HepG2 (cell line): Measurements from ENCODE around the gene UNC93A. TPM values are rescaled to one million over a fixed set of nuclear protein-coding genes. Genes with fewer than 3 reads are reported as not detected.

Source experiments
- ATAC-seq: fragments of 200-7000 bp; cut with Tn5 transposase; 3 replicates; pipeline ENCODE4 v1.9.1; 2020; ENCODE audit warnings: mild to moderate bottlenecking, moderate library complexity
- BruUV-seq: library from RNA; stranded (reverse); fragments of 400-500 nt; replicated peaks from 2 replicates; lab custom pipeline; 2021; lab: Mats Ljungman, UMichigan
- CTCF ChIA-PET: fragments of 300-600 bp; formaldehyde crosslinking; extraction: SDS; loops from one replicate; lab custom pipeline; 2021; ENCODE audit warnings: low total read pairs, inconsistent platforms, low intra/inter-chr PET ratio; lab: Yijun Ruan, JAX
- POLR2A ChIA-PET: fragments of 350-600 bp; sonication (Branson Sonifier 250); formaldehyde crosslinking; loops from one replicate; lab custom pipeline; 2020; ENCODE audit warnings: antibody characterized with exemption, inconsistent platforms; lab: Yijun Ruan, JAX
- DNase-seq: peaks from one replicate; pipeline ENCODE4 v3.0.0-alpha.2; 2015; ENCODE audit warnings: low spot score
- FAIRE-seq: peaks from 3 replicates; lab custom pipeline; 2011; peaks lifted over from hg19 to GRCh38; lab: Jason Lieb, UNC
- H2AFZ ChIP-seq: one replicate; pipeline ENCODE4 v1.6.1; 2011; ENCODE audit warnings: low read length, inconsistent platforms
- H3K27ac ChIP-seq: fragments of 300-600 bp; 3 replicates; pipeline ENCODE4 v1.8.0; 2011; ENCODE audit warnings: mixed run types, mild to moderate bottlenecking, mixed read lengths, low read length, inconsistent platforms; ENCODE audit not compliant: insufficient read depth; ENCODE audit errors: extremely low read length
- H3K27me3 ChIP-seq, 2 experiments: fragments of 200-600 bp in 1 of 2; 2 replicates in 1 of 2; 3 replicates in 1 of 2; pipeline versions ENCODE4 v1.6.0 to v1.8.0; 2011; ENCODE audit warnings: low read length in 2 of 2, mild to moderate bottlenecking in 2 of 2, moderate library complexity in 2 of 2, inconsistent platforms in 1 of 2; ENCODE audit not compliant: insufficient read depth in 2 of 2, control insufficient read depth in 1 of 2
- H3K36me3 ChIP-seq, 2 experiments: fragments of 200-600 bp in 1 of 2; replicated peaks in 1 of 2; 2 replicates in 1 of 2; 3 replicates in 1 of 2; pipeline versions ENCODE4 v1.5.1 to v1.8.0; 2011; ENCODE audit warnings: low read length in 2 of 2, inconsistent platforms in 1 of 2; ENCODE audit not compliant: insufficient read depth in 2 of 2, control insufficient read depth in 1 of 2
- H3K4me1 ChIP-seq: 2 replicates; pipeline ENCODE4 v1.5.1; 2012; ENCODE audit warnings: low read length, inconsistent platforms; ENCODE audit not compliant: insufficient read depth
- H3K4me2 ChIP-seq: 2 replicates; pipeline ENCODE4 v1.6.0; 2011; ENCODE audit warnings: low read depth, low read length, inconsistent platforms
- H3K4me3 ChIP-seq, 3 experiments: fragments of 200-600 bp in 1 of 3; sonication (generic), shearing (Covaris generic) in 1 of 3; replicated peaks in 1 of 3; 2 replicates each; pipeline ENCODE4 v1.5.1; 2011 to 2016; ENCODE audit warnings: low read length in 3 of 3, inconsistent platforms in 2 of 3, low read depth in 2 of 3, mild to moderate bottlenecking in 2 of 3, control low read depth in 1 of 3, mixed read lengths in 1 of 3; ENCODE audit not compliant: insufficient read depth in 1 of 3
- H3K79me2 ChIP-seq: one replicate; pipeline ENCODE4 v1.6.1; 2011; ENCODE audit warnings: low read length, inconsistent platforms; ENCODE audit not compliant: insufficient read depth
- H3K9ac ChIP-seq: 2 replicates; pipeline ENCODE4 v1.6.0; 2011; ENCODE audit warnings: mild to moderate bottlenecking, low read depth, low read length, inconsistent platforms; ENCODE audit not compliant: insufficient read depth
- H3K9me3 ChIP-seq: 2 replicates; pipeline ENCODE4 v1.5.1; 2012; ENCODE audit warnings: mild to moderate bottlenecking, low read length
- H4K20me1 ChIP-seq: 2 replicates; pipeline ENCODE4 v1.6.0; 2011; ENCODE audit warnings: inconsistent platforms, mild to moderate bottlenecking, low read length, moderate library complexity; ENCODE audit not compliant: insufficient read depth
- BHLHE40 ChIP-seq: IDR thresholded peaks from 2 replicates; pipeline ENCODE4 v1.6.1; 2011; ENCODE audit warnings: low read length, improper control_type of control experiment
- CHCHD3 ChIP-seq: sonication (generic); formaldehyde crosslinking; IDR thresholded peaks from 2 replicates; pipeline ENCODE4 v1.8.0; 2022; ENCODE audit warnings: mild to moderate bottlenecking, missing genetic modification reagents, moderate library complexity
- FOSL2 ChIP-seq: sonication (generic); formaldehyde crosslinking; IDR thresholded peaks from 2 replicates; pipeline ENCODE4 v1.4.0; 2020; ENCODE audit warnings: missing genetic modification reagents
- HNRNPL ChIP-seq: fragments of 200-400 bp; formaldehyde crosslinking; IDR thresholded peaks from 2 replicates; pipeline ENCODE4 v1.6.1; 2017; ENCODE audit warnings: mild to moderate bottlenecking, low read depth, low read length
- HOXA3 ChIP-seq: sonication (generic); formaldehyde crosslinking; IDR thresholded peaks from 2 replicates; pipeline ENCODE4 v1.5.0; 2020; ENCODE audit warnings: missing genetic modification reagents
- MIER3 ChIP-seq: IDR thresholded peaks from 2 replicates; pipeline ENCODE4 v1.6.1; 2016; ENCODE audit warnings: missing compliant biosample characterization, borderline replicate concordance
- MTF1 ChIP-seq: sonication (generic); formaldehyde crosslinking; IDR thresholded peaks from 2 replicates; pipeline ENCODE4 v1.5.0; 2020; ENCODE audit warnings: missing genetic modification reagents
- RARA ChIP-seq: IDR thresholded peaks from 2 replicates; pipeline ENCODE4 v1.6.1; 2016; ENCODE audit warnings: missing genetic modification reagents, missing compliant biosample characterization
- ZNF687 ChIP-seq: sonication (generic); formaldehyde crosslinking; IDR thresholded peaks from 2 replicates; pipeline ENCODE4 v1.5.1; 2020; ENCODE audit warnings: mild to moderate bottlenecking, missing genetic modification reagents, moderate library complexity
- WGBS: methylation state at CpG from one replicate; pipeline ENCODE4 v1.1.6; 2017; ENCODE audit warnings: low lambda C conversion rate; 5-methylcytosine and 5-hydroxymethylcytosine counted together
- in situ Hi-C: cut with HindIII; loops from 2 replicates; pipeline ENCODE4 v1.10.0; 2017; ENCODE audit warnings: low pct_unique_long_range_greater_than_20kb; ENCODE audit not compliant: extremely low pct_ligation_motif_present
- intact Hi-C: fragments of 100-400 bp; cut with micrococcal nuclease; formaldehyde crosslinking; loops from one replicate; pipeline ENCODE4 v1.10.0; 2022; ENCODE audit not compliant: unreplicated experiment
- polyA plus RNA-seq, 8 experiments: library from polyadenylated mRNA; depleted of rRNA in 3 of 8; stranded (reverse) in 7 of 8; unstranded in 1 of 8; fragments of >200 nt; fragmentation: Illumina TruSeq in 4 of 8; extraction: Trizol in 4 of 8; gene quantifications; 2 replicates each; pipeline versions ENCODE4 v1.2.1 to v1.2.3, GENCODE V29; 2011 to 2016; ENCODE audit warnings: low read depth in 4 of 8, missing spikeins in 1 of 8, mixed read lengths in 1 of 8; ENCODE audit not compliant: insufficient read depth in 1 of 8
- total RNA-seq, 5 experiments: library from RNA; depleted of rRNA; stranded (reverse); fragments of >200 nt; fragmentation: Illumina TruSeq; extraction: Trizol; gene quantifications; 2 replicates each; pipeline ENCODE4 v1.2.3, GENCODE V29; 2016; ENCODE audit warnings: low read depth in 1 of 5
- TF ChIP-seq, protein P1 (sequence below): sonication (generic); formaldehyde crosslinking; IDR thresholded peaks from 2 replicates; pipeline ENCODE4 v1.4.0; 2020; ENCODE audit warnings: missing genetic modification reagents
- TF ChIP-seq, protein P2 (sequence below): sonication (generic); formaldehyde crosslinking; IDR thresholded peaks from 2 replicates; pipeline ENCODE4 v1.4.0; 2020; ENCODE audit warnings: missing genetic modification reagents

UNC93A gene
- total and polyA plus RNA-seq, 2 of the 13 experiments (the other 11 are each of a cell fraction or from before 2014, with no cell fraction given), result 11.0 to 42.7 TPM

DNA sequence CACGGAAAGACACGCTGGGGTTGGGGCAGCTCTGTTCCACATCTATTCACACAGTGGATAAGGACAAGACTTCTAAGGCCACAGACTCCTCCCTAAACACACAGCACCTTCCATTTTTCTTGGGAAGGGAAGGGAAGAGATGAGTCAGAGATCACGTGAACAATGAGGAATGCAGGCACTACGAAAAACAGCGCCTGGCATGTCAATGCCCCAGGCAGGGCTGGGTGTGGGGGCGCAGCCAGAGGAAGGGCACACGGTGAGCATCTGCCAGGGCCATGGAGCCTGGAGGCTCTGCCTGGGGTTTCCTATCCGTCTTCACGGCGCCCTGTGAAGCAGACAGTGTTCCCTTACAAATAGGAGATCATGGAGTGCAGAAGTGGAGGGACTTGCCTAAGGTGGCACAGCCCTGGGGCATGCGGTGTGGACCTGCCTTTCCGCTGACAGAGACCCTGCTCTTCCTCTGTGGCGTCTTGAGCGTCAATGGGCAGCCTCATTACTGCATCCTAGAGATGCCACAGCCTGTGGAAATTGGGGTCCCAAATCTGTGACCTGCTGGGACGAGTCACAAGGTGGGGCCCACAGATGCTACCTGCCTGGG is 15.4 kb downstream of the UNC93A start:
- WGBS, result 93% methylated on average over 15 of the region's 15 CpGs
- no peak for ATAC-seq
- H3K27me3 ChIP-seq, result no peaks in the 10 kb centered on the region
- POLR2A ChIA-PET, result interaction anchor here (1.2 to 5.1 kb wide), 3 partner anchors 15 to 36 kb away, joined by 5 to 177 read pairs (median 16); partner anchors contain the start of gene UNC93A
- no peaks in the 10 kb centered on the region for H3K36me3 ChIP-seq
- no TSS peak for BruUV-seq
- CTCF ChIA-PET, result no interaction called here
- TF ChIP-seq RARA (CRISPR knock-in tag) (peak; percentile 37; the same call in 1 of the 2 replicates), FOSL2 (CRISPR knock-in tag) (peak; percentile 63), HNRNPL (peak; percentile 67; the same call in 1 of the 2 replicates), BHLHE40 (no peak), MIER3 (CRISPR knock-in tag) (no peak), HOXA3 (no peak), MTF1 (CRISPR knock-in tag) (no peak), CHCHD3 (0 out of 2 replicates have a peak, but pooled peaks have one; percentile 29), ZNF687 (CRISPR knock-in tag) (peak; percentile 60)
- TF ChIP-seq, protein P1, sequence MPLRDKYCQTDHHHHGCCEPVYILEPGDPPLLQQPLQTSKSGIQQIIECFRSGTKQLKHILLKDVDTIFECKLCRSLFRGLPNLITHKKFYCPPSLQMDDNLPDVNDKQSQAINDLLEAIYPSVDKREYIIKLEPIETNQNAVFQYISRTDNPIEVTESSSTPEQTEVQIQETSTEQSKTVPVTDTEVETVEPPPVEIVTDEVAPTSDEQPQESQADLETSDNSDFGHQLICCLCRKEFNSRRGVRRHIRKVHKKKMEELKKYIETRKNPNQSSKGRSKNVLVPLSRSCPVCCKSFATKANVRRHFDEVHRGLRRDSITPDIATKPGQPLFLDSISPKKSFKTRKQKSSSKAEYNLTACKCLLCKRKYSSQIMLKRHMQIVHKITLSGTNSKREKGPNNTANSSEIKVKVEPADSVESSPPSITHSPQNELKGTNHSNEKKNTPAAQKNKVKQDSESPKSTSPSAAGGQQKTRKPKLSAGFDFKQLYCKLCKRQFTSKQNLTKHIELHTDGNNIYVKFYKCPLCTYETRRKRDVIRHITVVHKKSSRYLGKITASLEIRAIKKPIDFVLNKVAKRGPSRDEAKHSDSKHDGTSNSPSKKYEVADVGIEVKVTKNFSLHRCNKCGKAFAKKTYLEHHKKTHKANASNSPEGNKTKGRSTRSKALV (CRISPR knock-in tag), result no peak
- TF ChIP-seq, protein P2, sequence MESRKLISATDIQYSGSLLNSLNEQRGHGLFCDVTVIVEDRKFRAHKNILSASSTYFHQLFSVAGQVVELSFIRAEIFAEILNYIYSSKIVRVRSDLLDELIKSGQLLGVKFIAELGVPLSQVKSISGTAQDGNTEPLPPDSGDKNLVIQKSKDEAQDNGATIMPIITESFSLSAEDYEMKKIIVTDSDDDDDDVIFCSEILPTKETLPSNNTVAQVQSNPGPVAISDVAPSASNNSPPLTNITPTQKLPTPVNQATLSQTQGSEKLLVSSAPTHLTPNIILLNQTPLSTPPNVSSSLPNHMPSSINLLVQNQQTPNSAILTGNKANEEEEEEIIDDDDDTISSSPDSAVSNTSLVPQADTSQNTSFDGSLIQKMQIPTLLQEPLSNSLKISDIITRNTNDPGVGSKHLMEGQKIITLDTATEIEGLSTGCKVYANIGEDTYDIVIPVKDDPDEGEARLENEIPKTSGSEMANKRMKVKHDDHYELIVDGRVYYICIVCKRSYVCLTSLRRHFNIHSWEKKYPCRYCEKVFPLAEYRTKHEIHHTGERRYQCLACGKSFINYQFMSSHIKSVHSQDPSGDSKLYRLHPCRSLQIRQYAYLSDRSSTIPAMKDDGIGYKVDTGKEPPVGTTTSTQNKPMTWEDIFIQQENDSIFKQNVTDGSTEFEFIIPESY (CRISPR knock-in tag), result peak; percentile 96
- TF ChIP-seq, all 625 proteins: peak for 6
- no peak overlapping the region for H3K9ac ChIP-seq
- H3K9me3 ChIP-seq, result no peaks in the 10 kb centered on the region
- FAIRE-seq (no peak), DNase-seq (peak; percentile 50)
- no peaks in the 10 kb centered on the region for H4K20me1 ChIP-seq
- H3K4me3 ChIP-seq, result no peak overlapping the region
- peak overlapping the region; percentile 2 for H3K27ac ChIP-seq
- no peak overlapping the region for H2AFZ ChIP-seq
- in situ Hi-C loops (no loop called here), intact Hi-C loops (loop anchor here (5.0 kb wide), 1 partner anchor 656 kb away; no protein-coding TSS in a partner anchor)
- H3K4me2 ChIP-seq, result no peak overlapping the region
- H3K79me2 ChIP-seq, result no peaks in the 10 kb centered on the region
- peaks cover 81% of the 10 kb centered on the region for H3K4me1 ChIP-seq
